Endothelial cell (in vitro differentiated cells): ENCODE results near the gene VEGFB. TPM values are rescaled to one million over a fixed set of nuclear protein-coding genes. Genes with fewer than 3 reads are reported as not detected.
"Not testable (repeated sequence)": the region's sequence is repeated elsewhere in the genome, so short reads cannot be mapped to it uniquely, and the experiment has no call there.

Source experiments
- DNase-seq: peaks from one replicate; pipeline ENCODE4 v3.0.0; 2021; ENCODE audit warnings: low spot score
- H3K27ac Mint-ChIP-seq: one replicate; pipeline ENCODE4 v1.8.0; 2021; ENCODE audit warnings: mixed read lengths, inconsistent platforms; ENCODE audit not compliant: unreplicated experiment
- H3K27me3 Mint-ChIP-seq: one replicate; pipeline ENCODE4 v1.8.0; 2021; ENCODE audit warnings: mild to moderate bottlenecking, moderate library complexity, mixed read lengths, inconsistent platforms; ENCODE audit not compliant: unreplicated experiment
- H3K36me3 Mint-ChIP-seq: one replicate; pipeline ENCODE4 v1.8.0; 2021; ENCODE audit warnings: mild to moderate bottlenecking, low read depth, mixed read lengths, inconsistent platforms; ENCODE audit not compliant: unreplicated experiment
- H3K4me1 Mint-ChIP-seq: one replicate; pipeline ENCODE4 v1.8.0; 2021; ENCODE audit warnings: mild to moderate bottlenecking, mixed read lengths, inconsistent platforms; ENCODE audit not compliant: unreplicated experiment
- H3K4me3 Mint-ChIP-seq: one replicate; pipeline ENCODE4 v1.8.0; 2021; ENCODE audit warnings: mild to moderate bottlenecking, mixed read lengths, inconsistent platforms; ENCODE audit not compliant: unreplicated experiment
- H3K9me3 Mint-ChIP-seq: one replicate; pipeline ENCODE4 v1.8.0; 2021; ENCODE audit warnings: mixed read lengths, inconsistent platforms; ENCODE audit not compliant: unreplicated experiment
- CTCF ChIP-seq: fragments of 200-600 bp; sonication (generic); IDR thresholded peaks from one replicate; pipeline ENCODE4 v1.5.0; 2021; ENCODE audit warnings: antibody characterized with exemption; ENCODE audit not compliant: unreplicated experiment
- total RNA-seq: library from RNA; stranded (reverse); fragmentation: NEBNext Ultra II Directional; extraction: Animal tissue kit (Norgen Biotek cat#: 25700); gene quantifications from one replicate; pipeline ENCODE4 v1.2.1, GENCODE V29; 2021; ENCODE audit not compliant: unreplicated experiment

Gene VEGFB
- total RNA-seq, 1 donor from 2014 or later: 11.5 TPM

- no peak for TF ChIP-seq CTCF
- Mint-ChIP-seq H3K9me3 (no peaks in the 10 kb centered on the region), H3K4me3 (peak overlapping the region; percentile 62), H3K27ac (peak overlapping the region; percentile 42), H3K27me3 (peaks cover 17% of the 10 kb centered on the region), H3K4me1 (peaks cover 15% of the 10 kb centered on the region), H3K36me3 (peaks cover 11% of the 10 kb centered on the region)
- no peak for DNase-seq
These were observed 9.0 kb downstream of the VEGFB start for GRCh38 chr11:64243236-64243854.

GRCh38 chr11:64244107-64244506 is 9.7 kb downstream of the VEGFB start:
- Mint-ChIP-seq H3K4me3 (peak overlapping the region; percentile 62), H3K27ac (no peak overlapping the region), H3K36me3 (peaks cover 11% of the 10 kb centered on the region), H3K27me3 (peaks cover 17% of the 10 kb centered on the region), H3K9me3 (no peaks in the 10 kb centered on the region), H3K4me1 (peaks cover 16% of the 10 kb centered on the region)
- no peak for TF ChIP-seq CTCF
- DNase-seq: no peak

DNA sequence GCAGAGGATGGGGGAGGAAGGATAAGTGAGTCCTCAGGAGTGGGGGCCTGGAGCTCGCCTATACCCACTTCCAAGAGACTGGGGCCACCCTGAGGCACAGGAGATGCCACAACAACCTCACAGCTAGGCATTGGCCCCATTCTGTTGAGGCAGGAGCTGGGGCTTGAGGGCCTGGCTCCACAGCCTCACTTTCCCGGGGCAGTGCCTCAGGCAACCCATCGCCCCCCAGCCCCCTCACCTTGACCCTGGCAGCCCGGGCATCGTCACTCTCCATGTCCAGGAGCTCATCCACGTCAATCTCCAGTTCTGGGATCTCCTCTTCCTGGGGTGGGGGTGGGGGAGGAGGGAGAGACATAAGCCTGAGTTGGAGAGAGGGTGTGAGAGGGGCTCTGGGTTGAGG is 10.6 kb downstream of the VEGFB start:
- Mint-ChIP-seq H3K4me3 (peak overlapping the region; percentile 91), H3K27ac (no peak overlapping the region), H3K27me3 (peaks cover 12% of the 10 kb centered on the region), H3K4me1 (peaks cover 25% of the 10 kb centered on the region), H3K9me3 (no peaks in the 10 kb centered on the region), H3K36me3 (peaks cover 11% of the 10 kb centered on the region)
- no peak for TF ChIP-seq CTCF
- no peak for DNase-seq

- TF ChIP-seq CTCF: no peak
- DNase-seq: no peak
- Mint-ChIP-seq H3K4me3 (peak overlapping the region; percentile 91), H3K4me1 (peaks cover 23% of the 10 kb centered on the region), H3K27ac (no peak overlapping the region), H3K36me3 (peaks cover 11% of the 10 kb centered on the region), H3K27me3 (peaks cover 8% of the 10 kb centered on the region), H3K9me3 (no peaks in the 10 kb centered on the region)
These were observed 11.0 kb downstream of the VEGFB start for GRCh38 chr11:64245401-64245796.

DNA sequence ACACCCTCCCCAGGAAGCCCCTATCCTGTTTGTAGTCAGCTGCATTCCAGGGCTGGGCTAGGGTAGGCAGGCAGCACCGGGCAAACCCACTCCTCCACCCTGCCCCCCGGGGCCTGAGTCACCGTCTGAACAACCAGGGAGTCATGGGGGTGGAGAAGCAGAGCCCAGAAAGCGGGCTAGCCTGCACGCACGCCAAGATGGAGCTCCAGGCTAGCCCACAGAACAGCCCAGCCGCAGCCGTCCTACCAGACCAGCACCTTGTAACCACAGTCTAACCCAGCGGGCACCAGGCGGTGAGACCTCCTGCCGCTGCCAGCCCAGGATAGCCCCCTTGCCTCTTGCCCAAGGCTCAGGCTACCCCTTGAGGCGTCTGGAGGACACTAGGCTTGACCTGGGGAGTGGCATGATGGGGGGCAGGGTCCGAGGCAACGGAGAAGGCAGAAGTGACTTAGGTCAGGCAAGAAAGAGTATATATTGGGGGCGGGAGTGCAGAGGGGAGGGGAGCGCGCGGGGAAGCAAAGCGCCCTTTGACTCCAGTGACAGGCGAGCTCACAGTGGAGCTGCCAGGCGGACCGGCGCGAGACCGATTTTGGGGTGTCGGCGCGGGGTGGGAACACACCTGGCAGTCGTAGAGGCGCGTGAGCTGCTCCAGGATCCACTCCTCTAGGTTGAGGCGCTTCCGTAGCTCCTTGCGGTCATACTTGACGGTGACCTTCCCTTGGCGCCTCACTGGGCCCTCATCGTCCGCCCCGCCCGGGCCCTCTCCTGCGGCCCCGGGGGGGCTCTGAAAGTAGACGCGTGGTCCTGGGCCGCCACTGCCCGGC is 11.6 kb downstream of the VEGFB start:
- Mint-ChIP-seq H3K9me3 (no peaks in the 10 kb centered on the region), H3K36me3 (peaks cover 11% of the 10 kb centered on the region), H3K27me3 (peaks cover 8% of the 10 kb centered on the region), H3K27ac (no peak overlapping the region), H3K4me1 (peaks cover 22% of the 10 kb centered on the region), H3K4me3 (peak overlapping the region; percentile 91)
- no peak for TF ChIP-seq CTCF
- no peak for DNase-seq

GRCh38 chr11:64246621-64246870 is 12.2 kb downstream of the VEGFB start:
- not testable (repeated sequence) for DNase-seq, H3K27me3 Mint-ChIP-seq, H3K4me3 Mint-ChIP-seq, H3K27ac Mint-ChIP-seq, H3K9me3 Mint-ChIP-seq
- H3K36me3 Mint-ChIP-seq: peaks cover 11% of the 10 kb centered on the region
- H3K4me1 Mint-ChIP-seq: peaks cover 22% of the 10 kb centered on the region
